H9 (cell line): ENCODE measurements around the gene SNTG2. TPM values are rescaled to one million over a fixed set of nuclear protein-coding genes. Genes with fewer than 3 reads are reported as not detected.

Experiments used
- DNase-seq: peaks from one replicate; pipeline ENCODE4 v3.0.0-alpha.2; 2017
- H2AFZ ChIP-seq: one replicate; pipeline ENCODE4 v1.6.1; 2013; ENCODE audit warnings: mild to moderate bottlenecking, low read length, control low read depth, moderate library complexity
- H2AK5ac ChIP-seq: 2 replicates; pipeline ENCODE4 v1.6.1; 2013; ENCODE audit warnings: low read length, control low read depth, mixed read lengths; ENCODE audit not compliant: insufficient read length
- H2BK120ac ChIP-seq: one replicate; pipeline ENCODE4 v1.6.1; 2013; ENCODE audit warnings: low read depth, mild to moderate bottlenecking, low read length, control low read depth, inconsistent platforms; ENCODE audit not compliant: poor library complexity, severe bottlenecking
- H2BK12ac ChIP-seq: 2 replicates; pipeline ENCODE4 v1.6.1; 2013; ENCODE audit warnings: low read length, control low read depth, mixed read lengths, low read depth; ENCODE audit not compliant: insufficient read length
- H2BK15ac ChIP-seq: 2 replicates; pipeline ENCODE4 v1.6.1; 2013; ENCODE audit warnings: low read depth, low read length, control low read depth
- H2BK20ac ChIP-seq: one replicate; pipeline ENCODE4 v1.6.1; 2013; ENCODE audit warnings: low read depth, mild to moderate bottlenecking, low read length, control low read depth, inconsistent platforms; ENCODE audit not compliant: poor library complexity, severe bottlenecking
- H2BK5ac ChIP-seq: 2 replicates; pipeline ENCODE4 v1.6.1; 2013; ENCODE audit warnings: low read length, control low read depth, mixed read lengths; ENCODE audit not compliant: insufficient read length
- H3K14ac ChIP-seq: 2 replicates; pipeline ENCODE4 v1.6.1; 2013; ENCODE audit warnings: low read length, control low read depth; ENCODE audit not compliant: insufficient read depth
- H3K18ac ChIP-seq: 2 replicates; pipeline ENCODE4 v1.6.1; 2013; ENCODE audit warnings: low read depth, mild to moderate bottlenecking, mixed read lengths, low read length, control low read depth; ENCODE audit not compliant: insufficient read length
- H3K23ac ChIP-seq: 2 replicates; pipeline ENCODE4 v1.6.1; 2013; ENCODE audit warnings: low read length, control low read depth, mixed read lengths, low read depth; ENCODE audit not compliant: insufficient read length
- H3K23me2 ChIP-seq: 2 replicates; pipeline ENCODE4 v1.6.1; 2013; ENCODE audit warnings: low read depth, mild to moderate bottlenecking, mixed read lengths, low read length, control low read depth; ENCODE audit not compliant: insufficient read length, poor library complexity, severe bottlenecking
- H3K27ac ChIP-seq: 2 replicates; pipeline ENCODE4 v1.5.1; 2013; ENCODE audit warnings: low read length, control low read depth, mixed read lengths, low read depth; ENCODE audit not compliant: insufficient read length
- H3K27me3 ChIP-seq: 2 replicates; pipeline ENCODE4 v1.6.1; 2013; ENCODE audit warnings: low read length, control low read depth, inconsistent platforms; ENCODE audit not compliant: insufficient read depth
- H3K4ac ChIP-seq: 2 replicates; pipeline ENCODE4 v1.6.1; 2013; ENCODE audit warnings: low read depth, mild to moderate bottlenecking, control low read depth, inconsistent platforms, low read length, moderate library complexity
- H3K4me1 ChIP-seq: 2 replicates; pipeline ENCODE4 v1.6.1; 2013; ENCODE audit warnings: low read length, control low read depth, inconsistent platforms; ENCODE audit not compliant: insufficient read depth
- H3K4me2 ChIP-seq: 2 replicates; pipeline ENCODE4 v1.6.1; 2013; ENCODE audit warnings: low read length, control low read depth, mixed read lengths; ENCODE audit not compliant: insufficient read length, insufficient read depth
- H3K56ac ChIP-seq: 2 replicates; pipeline ENCODE4 v1.6.1; 2013; ENCODE audit warnings: low read depth, mild to moderate bottlenecking, mixed read lengths, low read length, control low read depth; ENCODE audit not compliant: insufficient read length
- H3K79me1 ChIP-seq: 2 replicates; pipeline ENCODE4 v1.6.1; 2013; ENCODE audit warnings: low read depth, mild to moderate bottlenecking, moderate library complexity, low read length, control low read depth, inconsistent platforms; ENCODE audit not compliant: insufficient read depth, poor library complexity, severe bottlenecking
- H3K79me2 ChIP-seq: 2 replicates; pipeline ENCODE4 v1.6.1; 2013; ENCODE audit warnings: low read length, control low read depth, inconsistent platforms; ENCODE audit not compliant: insufficient read depth
- H3K9ac ChIP-seq: 2 replicates; pipeline ENCODE4 v1.6.1; 2013; ENCODE audit warnings: low read length, control low read depth, mixed read lengths; ENCODE audit not compliant: insufficient read length; ENCODE audit errors: extremely low read depth
- H3K9me3 ChIP-seq: one replicate; pipeline ENCODE4 v1.6.1; 2013; ENCODE audit warnings: low read depth, low read length, inconsistent platforms; ENCODE audit not compliant: control insufficient read depth
- H3T11ph ChIP-seq: one replicate; pipeline ENCODE4 v1.6.1; 2013; ENCODE audit warnings: mild to moderate bottlenecking, low read length, control low read depth, inconsistent platforms
- H4K20me1 ChIP-seq: one replicate; pipeline ENCODE4 v1.6.1; 2013; ENCODE audit not compliant: control insufficient read depth, insufficient read length, insufficient read depth
- H4K5ac ChIP-seq: 2 replicates; pipeline ENCODE4 v1.6.1; 2013; ENCODE audit warnings: low read depth, mild to moderate bottlenecking, mixed read lengths, low read length, control low read depth; ENCODE audit not compliant: insufficient read length
- H4K8ac ChIP-seq: replicated peaks from 2 replicates; pipeline ENCODE4 v1.6.1; 2013; ENCODE audit warnings: low read length, control low read depth, mixed read lengths, low read depth; ENCODE audit not compliant: insufficient read length
- H4K91ac ChIP-seq: 2 replicates; pipeline ENCODE4 v1.6.1; 2013; ENCODE audit warnings: low read depth, mild to moderate bottlenecking, moderate library complexity, mixed read lengths, low read length, control low read depth; ENCODE audit not compliant: insufficient read length
- H3K27ac Mint-ChIP-seq, 3 experiments: 2 replicates in 2 of 3; 3 replicates in 1 of 3; pipeline ENCODE4 v1.8.0; 2020 to 2021; ENCODE audit warnings: mixed read lengths in 3 of 3, mild to moderate bottlenecking in 1 of 3, moderate library complexity in 1 of 3
- H3K27me3 Mint-ChIP-seq: 2 replicates; pipeline ENCODE4 v1.8.0; 2021; ENCODE audit warnings: low read depth, mild to moderate bottlenecking, moderate library complexity, mixed read lengths
- H3K36me3 Mint-ChIP-seq, 3 experiments: 2 replicates in 2 of 3; 3 replicates in 1 of 3; pipeline ENCODE4 v1.8.0; 2020 to 2021; ENCODE audit warnings: low read depth in 3 of 3, mixed read lengths in 3 of 3; ENCODE audit not compliant: insufficient read depth in 1 of 3
- H3K4me1 Mint-ChIP-seq, 2 experiments: 2 replicates each; pipeline ENCODE4 v1.8.0; 2020; ENCODE audit warnings: mixed read lengths in 2 of 2
- H3K4me3 Mint-ChIP-seq, 2 experiments: 2 replicates in 1 of 2; 3 replicates in 1 of 2; pipeline ENCODE4 v1.8.0; 2020 to 2021; ENCODE audit warnings: mild to moderate bottlenecking in 2 of 2, mixed read lengths in 2 of 2, moderate library complexity in 1 of 2
- H3K9me3 Mint-ChIP-seq, 2 experiments: 2 replicates in 1 of 2; 3 replicates in 1 of 2; pipeline ENCODE4 v1.8.0; 2020; ENCODE audit warnings: mild to moderate bottlenecking in 2 of 2, mixed read lengths in 2 of 2, moderate library complexity in 1 of 2
- CTCF ChIP-seq: fragments of 200-600 bp; sonication (generic); conservative IDR thresholded peaks from 3 replicates; pipeline ENCODE4 v1.8.0; 2021; ENCODE audit warnings: antibody characterized with exemption, mild to moderate bottlenecking
- WGBS: extraction: QIAGEN DNeasy Blood & Tissue Kit; methylation state at CpG from one replicate; pipeline ENCODE4 v1.1.7; 2013; ENCODE audit warnings: missing lambda C conversion rate, low lambda C conversion rate, mixed read lengths; ENCODE audit not compliant: insufficient read length; ENCODE audit errors: extremely low coverage; 5-methylcytosine and 5-hydroxymethylcytosine counted together
- total RNA-seq: library from RNA; stranded (reverse); gene quantifications from 2 replicates; pipeline ENCODE4 v1.2.1, GENCODE V29; 2021

Gene SNTG2
- total RNA-seq, 1 experiment from 2014 or later: 13.2 TPM

DNA sequence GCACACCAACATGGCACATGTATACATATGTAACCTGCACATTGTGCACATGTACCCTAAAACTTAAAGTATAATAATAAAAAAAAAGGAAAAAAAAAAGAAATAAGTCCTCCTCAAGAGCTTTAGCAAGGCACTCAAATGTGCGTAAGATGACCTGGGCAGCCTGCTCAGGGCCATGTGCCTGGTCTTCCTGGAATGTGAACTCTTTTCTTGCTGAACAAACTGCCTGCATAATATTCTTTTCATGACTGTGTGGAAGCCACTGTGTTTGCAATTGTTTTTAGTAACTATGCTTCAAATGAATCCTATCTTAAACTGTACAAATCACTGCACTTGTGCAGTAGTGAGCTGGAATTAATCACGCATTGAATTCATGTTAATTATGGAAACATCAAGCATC lies 294.5 kb downstream of the SNTG2 start:
- Histone ChIP-seq H2BK15ac (no peak overlapping the region), H3K79me2 (no peaks in the 10 kb centered on the region), H3K27me3 (no peaks in the 10 kb centered on the region), H3K4me1 (no peaks in the 10 kb centered on the region), H3K4ac (no peak overlapping the region), H3K79me1 (no peaks in the 10 kb centered on the region), H3K56ac (no peak overlapping the region), H3K23me2 (no peaks in the 10 kb centered on the region), H4K5ac (no peak overlapping the region), H3K4me2 (no peak overlapping the region), H2BK120ac (no peak overlapping the region), H3K14ac (no peak overlapping the region), H3K18ac (no peak overlapping the region), H3K27ac (no peak overlapping the region), H2BK12ac (no peak overlapping the region), H3T11ph (no peak overlapping the region), H2BK20ac (no peak overlapping the region), H2BK5ac (no peak overlapping the region), H2AK5ac (no peak overlapping the region), H3K23ac (no peak overlapping the region), H4K91ac (no peak overlapping the region), H4K20me1 (no peaks in the 10 kb centered on the region), H2AFZ (no peak overlapping the region), H4K8ac (no peak overlapping the region), H3K9ac (no peak overlapping the region), H3K9me3 (no peaks in the 10 kb centered on the region)
- no peak for DNase-seq
- no CpG with 5 or more reads among the region's 2 CpGs for WGBS
- H3K9me3 Mint-ChIP-seq: no peaks in the 10 kb centered on the region
- peaks cover 0 to 2% of the 10 kb centered on the region in 2 experiments; a peak in 1 of 4 replicates for H3K4me1 Mint-ChIP-seq
- no peak overlapping the region for H3K4me3 Mint-ChIP-seq
- no peak for TF ChIP-seq CTCF
- no peak overlapping the region for H3K27ac Mint-ChIP-seq
- no peaks in the 10 kb centered on the region; a peak in 1 of 7 replicates for H3K36me3 Mint-ChIP-seq
- H3K27me3 Mint-ChIP-seq: no peaks in the 10 kb centered on the region; the same call in 1 of the 2 replicates
